Calu3 (cell line): ENCODE measurements around the gene TMEM69. TPM values are rescaled to one million over a fixed set of nuclear protein-coding genes. Genes with fewer than 3 reads are reported as not detected.
"Not testable (repeated sequence)": the region's sequence is repeated elsewhere in the genome, so short reads cannot be mapped to it uniquely, and the experiment has no call there.

Experiments used
- BruUV-seq: library from RNA; stranded (reverse); fragments of 400-500 nt; replicated peaks from 2 replicates; lab custom pipeline; 2021; lab: Mats Ljungman, UMichigan
- CTCF ChIA-PET: fragments of 300-600 bp; sonication (Branson Sonifier 250); formaldehyde crosslinking; loops from one replicate; lab custom pipeline; 2022; ENCODE audit warnings: antibody characterized with exemption; lab: Charles Lee
- DNase-seq: peaks from one replicate; pipeline ENCODE4 v3.0.0; 2022
- H3K27ac Mint-ChIP-seq: one replicate; pipeline ENCODE4 v1.8.0; 2022; ENCODE audit warnings: mixed read lengths; ENCODE audit not compliant: unreplicated experiment
- H3K27me3 Mint-ChIP-seq: one replicate; pipeline ENCODE4 v1.8.0; 2022; ENCODE audit warnings: mixed read lengths; ENCODE audit not compliant: unreplicated experiment
- H3K36me3 Mint-ChIP-seq: one replicate; pipeline ENCODE4 v1.8.0; 2022; ENCODE audit warnings: mild to moderate bottlenecking, moderate library complexity, mixed read lengths; ENCODE audit not compliant: insufficient read depth, unreplicated experiment
- H3K4me1 Mint-ChIP-seq: one replicate; pipeline ENCODE4 v1.8.0; 2022; ENCODE audit warnings: mild to moderate bottlenecking, low read depth, mixed read lengths; ENCODE audit not compliant: unreplicated experiment
- H3K4me3 Mint-ChIP-seq: one replicate; pipeline ENCODE4 v1.8.0; 2022; ENCODE audit warnings: mild to moderate bottlenecking, low read depth, moderate library complexity, mixed read lengths; ENCODE audit not compliant: unreplicated experiment
- H3K9me3 Mint-ChIP-seq: one replicate; pipeline ENCODE4 v1.8.0; 2022; ENCODE audit warnings: low read depth, mixed read lengths; ENCODE audit not compliant: unreplicated experiment
- intact Hi-C: fragments of 100-400 bp; cut with micrococcal nuclease; formaldehyde crosslinking; loops from one replicate; pipeline ENCODE4 v1.10.0; 2022; ENCODE audit not compliant: unreplicated experiment
- total RNA-seq: library from RNA; stranded (reverse); gene quantifications from 2 replicates; pipeline ENCODE4 v1.2.3, GENCODE V29; 2022
- TF ChIP-seq, protein P1 (sequence below): fragments of 200-600 bp; IDR thresholded peaks from one replicate; pipeline ENCODE4 v1.8.0; 2022; ENCODE audit warnings: antibody characterized with exemption; ENCODE audit not compliant: unreplicated experiment

TMEM69 gene
- total RNA-seq, 1 experiment from 2014 or later, result 31.7 TPM

GRCh38 chr1:45673956-45674355 is 14.0 kb upstream of the TMEM69 start:
- TF ChIP-seq, protein P1, sequence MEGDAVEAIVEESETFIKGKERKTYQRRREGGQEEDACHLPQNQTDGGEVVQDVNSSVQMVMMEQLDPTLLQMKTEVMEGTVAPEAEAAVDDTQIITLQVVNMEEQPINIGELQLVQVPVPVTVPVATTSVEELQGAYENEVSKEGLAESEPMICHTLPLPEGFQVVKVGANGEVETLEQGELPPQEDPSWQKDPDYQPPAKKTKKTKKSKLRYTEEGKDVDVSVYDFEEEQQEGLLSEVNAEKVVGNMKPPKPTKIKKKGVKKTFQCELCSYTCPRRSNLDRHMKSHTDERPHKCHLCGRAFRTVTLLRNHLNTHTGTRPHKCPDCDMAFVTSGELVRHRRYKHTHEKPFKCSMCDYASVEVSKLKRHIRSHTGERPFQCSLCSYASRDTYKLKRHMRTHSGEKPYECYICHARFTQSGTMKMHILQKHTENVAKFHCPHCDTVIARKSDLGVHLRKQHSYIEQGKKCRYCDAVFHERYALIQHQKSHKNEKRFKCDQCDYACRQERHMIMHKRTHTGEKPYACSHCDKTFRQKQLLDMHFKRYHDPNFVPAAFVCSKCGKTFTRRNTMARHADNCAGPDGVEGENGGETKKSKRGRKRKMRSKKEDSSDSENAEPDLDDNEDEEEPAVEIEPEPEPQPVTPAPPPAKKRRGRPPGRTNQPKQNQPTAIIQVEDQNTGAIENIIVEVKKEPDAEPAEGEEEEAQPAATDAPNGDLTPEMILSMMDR, result no peak
- Mint-ChIP-seq H3K27ac (no peak overlapping the region), H3K4me3 (no peak overlapping the region), H3K27me3 (no peaks in the 10 kb centered on the region), H3K36me3 (no peaks in the 10 kb centered on the region), H3K4me1 (peaks cover 18% of the 10 kb centered on the region), H3K9me3 (no peaks in the 10 kb centered on the region)
- CTCF ChIA-PET, result interaction anchor here (1.4 kb wide), 1 partner anchor 12 kb away, joined by 3 read pairs; the partner anchor contains the start of gene GPBP1L1
- no TSS peak for BruUV-seq
- DNase-seq, result no peak
- intact Hi-C loops, result no loop called here

GRCh38 chr1:45674478-45674877 is 13.5 kb upstream of the TMEM69 start:
- DNase-seq, result no peak
- TF ChIP-seq, protein P1, result no peak
- CTCF ChIA-PET, result interaction anchor here (1.4 kb wide), 1 partner anchor 11 kb away, joined by 3 read pairs; the partner anchor contains the start of gene GPBP1L1
- no TSS peak for BruUV-seq
- Mint-ChIP-seq H3K27ac (no peak overlapping the region), H3K4me3 (no peak overlapping the region), H3K9me3 (no peaks in the 10 kb centered on the region), H3K36me3 (no peaks in the 10 kb centered on the region), H3K4me1 (peaks cover 24% of the 10 kb centered on the region), H3K27me3 (no peaks in the 10 kb centered on the region)
- intact Hi-C loops, result no loop called here

DNA sequence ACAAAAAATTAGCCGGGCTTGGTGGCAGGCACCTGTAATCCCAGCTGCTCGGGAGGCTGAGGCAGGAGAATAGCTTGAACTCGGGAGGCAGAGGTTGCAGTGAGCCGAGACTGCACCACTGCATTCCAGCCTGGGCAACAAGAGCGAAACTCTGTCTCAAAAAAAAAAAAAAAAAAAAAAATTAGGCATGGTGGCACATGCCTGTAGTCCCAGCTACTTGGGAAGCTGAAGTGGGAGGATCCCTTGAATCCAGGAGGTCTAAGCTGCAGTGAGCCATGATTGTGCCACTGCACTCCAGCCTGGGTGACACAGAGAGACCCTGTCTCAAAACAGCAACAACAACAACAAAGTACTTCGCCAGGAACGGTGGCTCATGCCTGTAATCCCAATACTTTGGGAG is 11.4 kb upstream of the TMEM69 start:
- CTCF ChIA-PET, H3K27me3 Mint-ChIP-seq, H3K36me3 Mint-ChIP-seq, intact Hi-C loops, H3K4me3 Mint-ChIP-seq, H3K27ac Mint-ChIP-seq, BruUV-seq, H3K9me3 Mint-ChIP-seq, DNase-seq: not testable (repeated sequence)
- H3K4me1 Mint-ChIP-seq, result peaks cover 32% of the 10 kb centered on the region

GRCh38 chr1:45677751-45678245 is 10.2 kb upstream of the TMEM69 start:
- H3K27me3 Mint-ChIP-seq, result no peaks in the 10 kb centered on the region
- H3K4me1 Mint-ChIP-seq, result peaks cover 36% of the 10 kb centered on the region
- no peaks in the 10 kb centered on the region for H3K36me3 Mint-ChIP-seq
- intact Hi-C loops, result no loop called here
- no peak for DNase-seq
- H3K4me3 Mint-ChIP-seq, result no peak overlapping the region
- H3K9me3 Mint-ChIP-seq, result no peaks in the 10 kb centered on the region
- CTCF ChIA-PET, result no interaction called here
- no peak overlapping the region for H3K27ac Mint-ChIP-seq
- no TSS peak for BruUV-seq
- TF ChIP-seq, protein P1, result no peak

GRCh38 chr1:45678489-45678888 is 9.5 kb upstream of the TMEM69 start:
- H3K4me1 Mint-ChIP-seq, result peaks cover 38% of the 10 kb centered on the region
- intact Hi-C loops, result no loop called here
- TF ChIP-seq, protein P1, result no peak
- H3K4me3 Mint-ChIP-seq, result no peak overlapping the region
- H3K27ac Mint-ChIP-seq, result no peak overlapping the region
- BruUV-seq, result no TSS peak
- DNase-seq, result no peak
- CTCF ChIA-PET, result no interaction called here
- H3K36me3 Mint-ChIP-seq, result no peaks in the 10 kb centered on the region
- H3K9me3 Mint-ChIP-seq, result no peaks in the 10 kb centered on the region
- H3K27me3 Mint-ChIP-seq, result no peaks in the 10 kb centered on the region
